Peyer's patch (tissue), 4 donors: ENCODE results near the gene RAB20.
"Not testable (repeated sequence)": the region's sequence is repeated elsewhere in the genome, so short reads cannot be mapped to it uniquely, and the experiment has no call there.

Experiments used
- CTCF ChIP-seq, 6 experiments: fragments of 450-650 bp in 4 of 6; fragments of 200-600 bp in 2 of 6; sonication (generic) in 1 of 6; IDR thresholded peaks; one replicate each; pipeline ENCODE4 v1.5.1; 2017 to 2019; ENCODE audit warnings: antibody characterized with exemption in 6 of 6, mild to moderate bottlenecking in 3 of 6, moderate library complexity in 1 of 6
- POLR2A ChIP-seq, 2 donors: fragments of 450-650 bp; IDR thresholded peaks; one replicate each; pipeline ENCODE4 v1.5.1; 2017; ENCODE audit warnings: antibody characterized with exemption in 2 of 2, mild to moderate bottlenecking in 2 of 2, moderate library complexity in 2 of 2

GRCh38 chr13:110497896-110498295 is 63.6 kb downstream of the RAB20 start:
- not testable (repeated sequence) for TF ChIP-seq CTCF, POLR2A (IDR thresholded peaks at IDR 0.05)
